HG02571 (cell line): ENCODE results near the gene NME7.
"Not testable (repeated sequence)": the region's sequence is repeated elsewhere in the genome, so short reads cannot be mapped to it uniquely, and the experiment has no call there.

Source experiments
- ATAC-seq: cut with Tn5 transposase; IDR thresholded peaks from one replicate; pipeline ENCODE4 v1.9.1; 2021; ENCODE audit warnings: mild to moderate bottlenecking, moderate library complexity; ENCODE audit not compliant: unreplicated experiment

The NME7 gene

GRCh38 chr1:169308313-169309039 lies 59.1 kb downstream of the NME7 start:
- no peak for ATAC-seq

GRCh38 chr1:169307176-169307575 lies 60.4 kb downstream of the NME7 start:
- no peak for ATAC-seq

- ATAC-seq = no peak
Observed at GRCh38 chr1:169305948-169306347, 61.6 kb downstream of the NME7 start.

GRCh38 chr1:169305356-169305755 lies 62.2 kb downstream of the NME7 start:
- no peak for ATAC-seq

- no peak for ATAC-seq
Observed at GRCh38 chr1:169300854-169301253, 66.7 kb downstream of the NME7 start.

GRCh38 chr1:169298441-169298840 lies 69.2 kb downstream of the NME7 start:
- no peak for ATAC-seq

- no peak for ATAC-seq
Observed at GRCh38 chr1:169295846-169296245, 71.8 kb downstream of the NME7 start.

- no peak for ATAC-seq
Observed at GRCh38 chr1:169295425-169295824, 72.2 kb downstream of the NME7 start.

- no peak for ATAC-seq
Observed at GRCh38 chr1:169289016-169289415, 78.6 kb downstream of the NME7 start.

- no peak for ATAC-seq
Observed at GRCh38 chr1:169288011-169288414, 79.6 kb downstream of the NME7 start.

GRCh38 chr1:169287280-169287679 lies 80.3 kb downstream of the NME7 start:
- no peak for ATAC-seq

- not testable (repeated sequence) for ATAC-seq
Observed at GRCh38 chr1:169281562-169281961, 86.0 kb downstream of the NME7 start.

- ATAC-seq = no peak
Observed at GRCh38 chr1:169271098-169271497, 96.5 kb downstream of the NME7 start.

- no peak for ATAC-seq
Observed at GRCh38 chr1:169266133-169266532, 101.5 kb downstream of the NME7 start.

GRCh38 chr1:169263059-169263458 lies 104.5 kb downstream of the NME7 start:
- ATAC-seq = no peak

GRCh38 chr1:169261884-169262283 lies 105.7 kb downstream of the NME7 start:
- no peak for ATAC-seq

GRCh38 chr1:169260478-169261151 lies 107.0 kb downstream of the NME7 start:
- no peak for ATAC-seq

GRCh38 chr1:169259816-169260215 lies 107.8 kb downstream of the NME7 start:
- no peak for ATAC-seq

- no peak for ATAC-seq
Observed at GRCh38 chr1:169250795-169251194, 116.8 kb downstream of the NME7 start.

- ATAC-seq = no peak
Observed at GRCh38 chr1:169250022-169250421, 117.6 kb downstream of the NME7 start.

- ATAC-seq = no peak
Observed at GRCh38 chr1:169249611-169250010, 118.0 kb downstream of the NME7 start.

GRCh38 chr1:169245706-169246105 lies 121.9 kb downstream of the NME7 start:
- ATAC-seq = no peak
